Ammon's horn (tissue), 1 donor: ENCODE measurements around the gene AHDC1.
A peak's percentile ranks its signal among the peaks of the same experiment; 100 is the strongest.

Experiments used
- DNase-seq: peaks from one replicate; pipeline ENCODE4 v3.0.0-alpha.2; 2016; ENCODE audit warnings: low spot score

Gene AHDC1

GRCh38 chr1:27531959-27532685, 71.8 kb downstream of the AHDC1 start:
- DNase-seq, result no peak

- DNase-seq, result no peak
These were observed 73.8 kb downstream of the AHDC1 start for GRCh38 chr1:27530192-27530591.

- no peak for DNase-seq
These were observed 74.3 kb downstream of the AHDC1 start for GRCh38 chr1:27529704-27530018.

GRCh38 chr1:27528818-27529703, 74.9 kb downstream of the AHDC1 start:
- DNase-seq, result peak; percentile 85

- DNase-seq, result peak; percentile 67
These were observed 75.8 kb downstream of the AHDC1 start for GRCh38 chr1:27527890-27528817.

- peak; percentile 54 for DNase-seq
These were observed 76.6 kb downstream of the AHDC1 start for GRCh38 chr1:27527223-27527889.

- DNase-seq, result no peak
These were observed 77.2 kb downstream of the AHDC1 start for GRCh38 chr1:27526569-27527222.

GRCh38 chr1:27525296-27526272, 78.4 kb downstream of the AHDC1 start:
- DNase-seq, result peak; percentile 68

GRCh38 chr1:27523337-27524020, 80.5 kb downstream of the AHDC1 start:
- DNase-seq, result no peak

GRCh38 chr1:27522432-27523336, 81.3 kb downstream of the AHDC1 start:
- peak; percentile 76 for DNase-seq

- no peak for DNase-seq
These were observed 82.0 kb downstream of the AHDC1 start for GRCh38 chr1:27521861-27522431.

- DNase-seq, result peak; percentile 71
These were observed 82.6 kb downstream of the AHDC1 start for GRCh38 chr1:27521336-27521831.

GRCh38 chr1:27520651-27521050, 83.3 kb downstream of the AHDC1 start:
- DNase-seq, result peak; percentile 82

GRCh38 chr1:27519331-27520258, 84.3 kb downstream of the AHDC1 start:
- peak; percentile 81 for DNase-seq

- no peak for DNase-seq
These were observed 85.1 kb downstream of the AHDC1 start for GRCh38 chr1:27518808-27519207.

GRCh38 chr1:27517907-27518718, 85.8 kb downstream of the AHDC1 start:
- DNase-seq, result no peak
